ENCODE data around the gene PSMC6.

PSMC6 gene

GRCh38 chr14:52706724-52707706 is at the start of gene PSMC6:
Gene PSMC6, plus strand, starts transcription at chr14:52707200. Its CDS starts 20 bp downstream, at chr14:52707220.
- H3K4me3 ChIP-seq (ENCODE audit: low read depth, low read length) = peak within 1 kb of the TSS; percentile 89
- DNase-seq (ENCODE audit: low read depth) = peak; percentile 93
- TF ChIP-seq MYC (IDR thresholded peaks at IDR 0.05; ENCODE audit: low read depth, low read length) = peak; percentile 40
- TF ChIP-seq POLR2A (IDR thresholded peaks at IDR 0.05; ENCODE audit: extremely low read depth, insufficient read length) = peak; percentile 96
- peak; percentile 79 for TF ChIP-seq MAX (IDR thresholded peaks at IDR 0.05; ENCODE audit: low read depth, low read length)
- no peak for TF ChIP-seq CTCF (IDR thresholded peaks at IDR 0.05; ENCODE audit: low read depth, low read length)

- TF ChIP-seq POLR2A (IDR thresholded peaks at IDR 0.05; ENCODE audit: extremely low read depth, insufficient read length) (no peak), MAX (IDR thresholded peaks at IDR 0.05; ENCODE audit: low read depth, low read length) (no peak), CTCF (IDR thresholded peaks at IDR 0.05; ENCODE audit: low read depth, low read length) (no peak), MYC (IDR thresholded peaks at IDR 0.05; ENCODE audit: low read depth, low read length) (no peak)
- H3K4me3 ChIP-seq (ENCODE audit: low read depth, low read length) = no peak overlapping the region
- DNase-seq (ENCODE audit: low read depth) = no peak
Observed at GRCh38 chr14:52660325-52660724, 46.7 kb upstream of the PSMC6 start.

- TF ChIP-seq CTCF (IDR thresholded peaks at IDR 0.05; ENCODE audit: low read depth, low read length) (no peak), POLR2A (IDR thresholded peaks at IDR 0.05; ENCODE audit: extremely low read depth, insufficient read length) (no peak), MYC (IDR thresholded peaks at IDR 0.05; ENCODE audit: low read depth, low read length) (no peak), MAX (IDR thresholded peaks at IDR 0.05; ENCODE audit: low read depth, low read length) (no peak)
- H3K4me3 ChIP-seq (ENCODE audit: low read depth, low read length) = no peak overlapping the region
- DNase-seq (ENCODE audit: low read depth) = no peak
Observed at GRCh38 chr14:52660832-52661231, 46.2 kb upstream of the PSMC6 start.

GRCh38 chr14:52661314-52661713 is 45.7 kb upstream of the PSMC6 start:
- no peak for DNase-seq (ENCODE audit: low read depth)
- H3K4me3 ChIP-seq (ENCODE audit: low read depth, low read length) = no peak overlapping the region
- TF ChIP-seq MYC (IDR thresholded peaks at IDR 0.05; ENCODE audit: low read depth, low read length) (no peak), POLR2A (IDR thresholded peaks at IDR 0.05; ENCODE audit: extremely low read depth, insufficient read length) (no peak), CTCF (IDR thresholded peaks at IDR 0.05; ENCODE audit: low read depth, low read length) (no peak)

GRCh38 chr14:52663850-52664249 is 43.1 kb upstream of the PSMC6 start:
- no peak for DNase-seq (ENCODE audit: low read depth)
- TF ChIP-seq POLR2A (IDR thresholded peaks at IDR 0.05; ENCODE audit: extremely low read depth, insufficient read length) (no peak), CTCF (IDR thresholded peaks at IDR 0.05; ENCODE audit: low read depth, low read length) (no peak), MAX (IDR thresholded peaks at IDR 0.05; ENCODE audit: low read depth, low read length) (no peak), MYC (IDR thresholded peaks at IDR 0.05; ENCODE audit: low read depth, low read length) (no peak)
- no peak overlapping the region for H3K4me3 ChIP-seq (ENCODE audit: low read depth, low read length)
